MCF 10A (cell line): ENCODE results near the gene BIN1. TPM values are rescaled to one million over a fixed set of nuclear protein-coding genes. Genes with fewer than 3 reads are reported as not detected.

Experiments used
- BruUV-seq: library from RNA; stranded (reverse); fragments of 400-500 nt; replicated peaks from 2 replicates; lab custom pipeline; 2021; lab: Mats Ljungman, UMichigan
- CTCF ChIA-PET: fragments of 300-600 bp; sonication (Branson Sonifier 250); formaldehyde crosslinking; extraction: SDS; loops from one replicate; lab custom pipeline; 2021; ENCODE audit warnings: antibody characterized with exemption, inconsistent platforms; lab: Yijun Ruan, JAX
- POLR2A ChIA-PET: fragments of 300-600, 350-650 bp; sonication (Branson Sonifier 250); formaldehyde crosslinking; extraction: SDS; loops from one replicate; lab custom pipeline; 2020; ENCODE audit warnings: antibody characterized with exemption, inconsistent platforms; lab: Yijun Ruan, JAX
- DNase-seq: peaks from one replicate; pipeline ENCODE4 v3.0.0-alpha.2; 2018; ENCODE audit not compliant: unreplicated experiment
- H3K27ac Mint-ChIP-seq: one replicate; pipeline ENCODE4 v1.8.0; 2022; ENCODE audit warnings: mild to moderate bottlenecking, low read depth, mixed read lengths; ENCODE audit not compliant: unreplicated experiment
- H3K27me3 Mint-ChIP-seq: one replicate; pipeline ENCODE4 v1.8.0; 2022; ENCODE audit warnings: mixed read lengths; ENCODE audit not compliant: insufficient read depth, unreplicated experiment
- H3K36me3 Mint-ChIP-seq: one replicate; pipeline ENCODE4 v1.8.0; 2022; ENCODE audit warnings: mild to moderate bottlenecking, moderate library complexity, mixed read lengths; ENCODE audit not compliant: insufficient read depth, unreplicated experiment
- H3K4me1 Mint-ChIP-seq: one replicate; pipeline ENCODE4 v1.8.0; 2022; ENCODE audit warnings: mixed read lengths; ENCODE audit not compliant: insufficient read depth, unreplicated experiment
- H3K4me3 Mint-ChIP-seq: one replicate; pipeline ENCODE4 v1.8.0; 2022; ENCODE audit warnings: mild to moderate bottlenecking, moderate library complexity, mixed read lengths; ENCODE audit not compliant: unreplicated experiment
- H3K9me3 Mint-ChIP-seq: one replicate; pipeline ENCODE4 v1.8.0; 2022; ENCODE audit warnings: mixed read lengths; ENCODE audit not compliant: unreplicated experiment
- intact Hi-C: fragments of 100-400 bp; cut with micrococcal nuclease; formaldehyde crosslinking; loops from 2 replicates; pipeline ENCODE4 v1.14.1; 2022
- total RNA-seq: library from RNA; stranded (reverse); gene quantifications from 2 replicates; pipeline ENCODE4 v1.2.3, GENCODE V29; 2022
- TF ChIP-seq, protein P1 (sequence below): fragments of 200-600 bp; IDR thresholded peaks from one replicate; pipeline ENCODE4 v1.8.0; 2022; ENCODE audit warnings: antibody characterized with exemption, mild to moderate bottlenecking; ENCODE audit not compliant: unreplicated experiment

BIN1 gene
- total RNA-seq, 1 experiment from 2014 or later = 29.6 TPM

DNA sequence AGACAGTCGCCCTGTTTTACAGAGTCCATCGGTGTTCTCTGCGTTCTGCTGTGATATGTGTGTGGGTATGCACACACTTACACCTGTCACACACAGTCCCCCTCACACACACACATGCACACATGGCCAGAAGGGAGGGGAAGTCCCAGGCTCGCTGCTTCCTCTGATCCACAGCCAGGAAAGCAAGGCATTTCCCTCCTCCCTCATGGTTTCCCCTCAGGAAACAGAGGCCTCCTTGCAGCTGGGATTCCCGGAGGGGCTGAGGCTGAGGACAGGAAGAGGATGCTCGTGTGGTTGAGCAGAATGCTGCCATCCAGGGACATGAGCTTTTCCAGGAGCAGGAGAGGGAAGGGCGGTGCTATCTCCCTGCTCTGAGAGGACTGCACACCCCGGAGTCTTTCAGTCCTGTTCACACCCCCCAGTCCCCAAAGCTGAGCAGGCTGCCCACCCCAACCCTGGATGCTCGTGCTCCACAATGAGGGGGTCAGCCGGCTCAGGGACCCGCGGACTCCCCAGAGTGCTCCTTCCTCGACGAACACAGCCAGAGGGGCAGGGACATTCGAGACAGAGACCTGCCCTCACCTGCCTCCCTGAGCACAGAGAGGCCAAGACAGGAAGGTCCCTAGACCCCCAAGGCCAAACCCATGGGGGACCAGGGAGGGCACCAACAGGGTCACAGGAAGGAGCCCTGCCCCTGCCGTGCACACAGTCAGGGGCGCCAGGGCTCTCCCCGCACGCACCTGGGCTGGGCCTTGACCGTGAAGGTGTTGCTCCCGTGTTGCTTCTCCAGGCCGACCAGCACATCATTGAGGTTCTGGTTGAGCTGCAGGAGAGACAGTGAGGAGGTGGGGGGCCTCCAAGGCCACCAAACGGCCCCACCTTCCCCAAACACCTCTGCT is 45.3 kb downstream of the BIN1 start:
- ChIA-PET POLR2A (no interaction called here), CTCF (no interaction called here)
- DNase-seq = no peak
- intact Hi-C loops = loop anchor here (10.0 kb wide), 1 partner anchor 413 kb away; no protein-coding TSS in a partner anchor
- TF ChIP-seq, protein P1, sequence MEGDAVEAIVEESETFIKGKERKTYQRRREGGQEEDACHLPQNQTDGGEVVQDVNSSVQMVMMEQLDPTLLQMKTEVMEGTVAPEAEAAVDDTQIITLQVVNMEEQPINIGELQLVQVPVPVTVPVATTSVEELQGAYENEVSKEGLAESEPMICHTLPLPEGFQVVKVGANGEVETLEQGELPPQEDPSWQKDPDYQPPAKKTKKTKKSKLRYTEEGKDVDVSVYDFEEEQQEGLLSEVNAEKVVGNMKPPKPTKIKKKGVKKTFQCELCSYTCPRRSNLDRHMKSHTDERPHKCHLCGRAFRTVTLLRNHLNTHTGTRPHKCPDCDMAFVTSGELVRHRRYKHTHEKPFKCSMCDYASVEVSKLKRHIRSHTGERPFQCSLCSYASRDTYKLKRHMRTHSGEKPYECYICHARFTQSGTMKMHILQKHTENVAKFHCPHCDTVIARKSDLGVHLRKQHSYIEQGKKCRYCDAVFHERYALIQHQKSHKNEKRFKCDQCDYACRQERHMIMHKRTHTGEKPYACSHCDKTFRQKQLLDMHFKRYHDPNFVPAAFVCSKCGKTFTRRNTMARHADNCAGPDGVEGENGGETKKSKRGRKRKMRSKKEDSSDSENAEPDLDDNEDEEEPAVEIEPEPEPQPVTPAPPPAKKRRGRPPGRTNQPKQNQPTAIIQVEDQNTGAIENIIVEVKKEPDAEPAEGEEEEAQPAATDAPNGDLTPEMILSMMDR = no peak
- H3K4me1 Mint-ChIP-seq = peaks cover 16% of the 10 kb centered on the region
- no peak overlapping the region for H3K4me3 Mint-ChIP-seq
- no peaks in the 10 kb centered on the region for H3K27me3 Mint-ChIP-seq
- BruUV-seq = no TSS peak
- no peaks in the 10 kb centered on the region for H3K9me3 Mint-ChIP-seq
- peaks cover 4% of the 10 kb centered on the region for H3K36me3 Mint-ChIP-seq
- no peak overlapping the region for H3K27ac Mint-ChIP-seq

DNA sequence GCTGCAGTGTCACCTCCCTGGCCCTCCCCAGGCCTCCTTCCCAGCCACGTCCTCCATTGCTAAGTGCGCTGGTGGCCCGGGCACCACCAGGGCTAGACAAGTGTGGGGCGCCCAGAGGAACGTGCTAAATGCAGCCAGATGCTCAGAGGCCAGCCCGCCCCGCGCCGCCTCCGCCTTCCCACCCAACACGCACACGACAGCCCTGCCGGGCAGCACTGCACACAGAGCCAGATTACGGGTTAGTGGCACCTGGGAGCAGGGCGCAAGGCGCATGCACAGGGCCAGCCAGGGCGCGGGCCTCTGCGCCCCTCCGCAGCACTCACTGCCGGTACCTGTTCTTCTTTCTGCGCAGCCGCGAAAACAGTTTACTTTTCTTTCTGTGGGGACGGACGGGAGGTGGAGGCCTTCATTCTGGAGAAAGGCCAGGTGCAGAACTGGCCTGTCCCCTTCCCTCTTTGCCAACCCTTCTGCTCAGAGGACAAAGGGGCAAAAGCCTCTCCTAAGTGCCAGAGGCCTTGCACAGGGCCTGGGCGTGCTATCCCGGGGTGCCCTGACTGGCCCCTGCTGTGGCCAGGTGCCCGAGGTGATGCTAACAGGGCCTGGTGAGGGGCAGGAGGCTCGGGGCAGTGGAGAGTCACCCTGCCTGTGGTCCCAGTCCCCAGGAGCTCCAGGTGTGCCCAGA is 46.5 kb downstream of the BIN1 start:
- Mint-ChIP-seq H3K9me3 (no peaks in the 10 kb centered on the region), H3K4me1 (peaks cover 11% of the 10 kb centered on the region), H3K27me3 (no peaks in the 10 kb centered on the region), H3K4me3 (no peak overlapping the region), H3K27ac (no peak overlapping the region), H3K36me3 (peaks cover 9% of the 10 kb centered on the region)
- no peak for DNase-seq
- TF ChIP-seq, protein P1 = no peak
- CTCF ChIA-PET = no interaction called here
- no TSS peak for BruUV-seq
- intact Hi-C loops = loop anchor here (10.0 kb wide), 1 partner anchor 414 kb away; no protein-coding TSS in a partner anchor
- POLR2A ChIA-PET = no interaction called here

DNA sequence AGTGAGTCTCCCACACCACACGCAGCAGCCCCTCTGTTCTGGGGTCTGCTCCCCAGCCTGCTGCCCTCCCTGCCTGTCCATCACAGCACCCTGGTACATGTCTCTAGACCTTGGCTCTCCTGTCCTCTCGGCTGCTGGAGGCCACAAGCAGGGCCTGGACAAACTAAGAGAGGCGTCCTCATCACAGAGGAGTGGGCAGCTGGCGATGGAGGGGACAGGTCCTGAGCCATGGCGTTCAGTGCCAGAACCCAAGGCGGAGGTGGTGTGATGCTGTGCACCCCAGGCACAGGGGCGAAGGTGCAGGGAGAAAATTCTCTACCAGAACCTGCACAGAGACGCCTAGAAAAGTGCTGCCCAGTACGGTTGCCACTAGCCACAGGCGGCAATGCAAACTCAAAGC is 47.4 kb downstream of the BIN1 start:
- ChIA-PET POLR2A (no interaction called here), CTCF (no interaction called here)
- H3K27ac Mint-ChIP-seq = no peak overlapping the region
- TF ChIP-seq, protein P1 = no peak
- H3K36me3 Mint-ChIP-seq = peaks cover 9% of the 10 kb centered on the region
- intact Hi-C loops = no loop called here
- DNase-seq = no peak
- no peak overlapping the region for H3K4me3 Mint-ChIP-seq
- BruUV-seq = no TSS peak
- no peaks in the 10 kb centered on the region for H3K9me3 Mint-ChIP-seq
- H3K27me3 Mint-ChIP-seq = no peaks in the 10 kb centered on the region
- H3K4me1 Mint-ChIP-seq = peaks cover 6% of the 10 kb centered on the region

DNA sequence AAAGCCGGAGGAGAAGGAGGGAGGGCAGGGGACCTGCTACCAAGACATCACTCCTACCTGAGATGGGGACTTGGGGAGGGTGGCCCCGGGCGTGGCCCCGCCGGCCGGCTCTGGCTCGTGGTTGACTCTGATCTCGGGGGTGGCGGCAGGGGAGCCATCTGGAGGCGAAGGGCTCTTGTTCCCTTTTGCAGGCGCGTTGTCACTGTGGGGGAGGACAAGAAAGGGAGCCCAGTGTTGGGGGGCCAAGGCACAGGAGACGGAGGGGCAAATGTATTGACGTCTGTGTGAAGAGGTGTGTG is 48.1 kb downstream of the BIN1 start:
- Mint-ChIP-seq H3K27me3 (no peaks in the 10 kb centered on the region), H3K4me3 (no peak overlapping the region), H3K36me3 (peaks cover 11% of the 10 kb centered on the region), H3K9me3 (no peaks in the 10 kb centered on the region), H3K27ac (no peak overlapping the region), H3K4me1 (no peaks in the 10 kb centered on the region)
- DNase-seq = no peak
- ChIA-PET POLR2A (no interaction called here), CTCF (no interaction called here)
- intact Hi-C loops = no loop called here
- BruUV-seq = no TSS peak
- TF ChIP-seq, protein P1 = no peak
